ENCODE results near the gene TSPAN7. TPM values are rescaled to one million over a fixed set of nuclear protein-coding genes. Genes with fewer than 3 reads are reported as not detected.

Gene TSPAN7
- total and polyA plus RNA-seq, 9 of the 15 experiments (the other 6 are each of a cell fraction or from before 2014, with no cell fraction given), result 0.07 to 0.29 (median 0.12) TPM; not detected in 1

GRCh38 chrX:38538134-38538533 lies 23.2 kb upstream of the TSPAN7 start:
- Histone ChIP-seq H2AFZ (ENCODE audit: low read depth, low read length) (no peak overlapping the region), H3K4me3 (no peak overlapping the region), H3K4me1 (replicated peaks in 1 of 2; ENCODE audit: control insufficient read depth in 2 of 2, insufficient read depth in 2 of 2, low read length in 2 of 2) (no peaks in the 10 kb centered on the region), H3K27me3 (ENCODE audit: control insufficient read depth in 2 of 2, insufficient read depth in 2 of 2, low read length in 2 of 2) (no peaks in the 10 kb centered on the region), H3K9me3 (replicated peaks; ENCODE audit: control insufficient read depth, insufficient read depth, low read depth, low read length) (no peaks in the 10 kb centered on the region), H3K36me3 (ENCODE audit: control insufficient read depth, insufficient read depth, low read length) (no peaks in the 10 kb centered on the region), H3K79me2 (ENCODE audit: control insufficient read depth, insufficient read depth, low read length) (no peaks in the 10 kb centered on the region), H3K9me1 (ENCODE audit: control insufficient read depth, insufficient read depth, low read length) (no peaks in the 10 kb centered on the region), H3K9ac (ENCODE audit: insufficient read depth in 1 of 2, low read depth in 2 of 2, low read length in 2 of 2) (no peak overlapping the region), H4K20me1 (replicated peaks; ENCODE audit: control insufficient read depth, insufficient read depth, low read length) (no peaks in the 10 kb centered on the region), H3K4me2 (ENCODE audit: insufficient read depth, low read length) (no peak overlapping the region), H3K27ac (ENCODE audit: extremely low read depth, low read depth, low read length) (no peak overlapping the region)
- POLR2A ChIA-PET, result no interaction called here
- intact Hi-C loops (cut with micrococcal nuclease), result no loop called here
- ATAC-seq (no peak), FAIRE-seq (no peak), DNase-seq (ENCODE audit: extremely low read depth in 1 of 4, low spot score in 3 of 4) (no peak)
- 0% methylated on average over 2 of the region's 2 CpGs for WGBS (ENCODE audit: insufficient coverage, low coverage, missing lambda C conversion rate)
- CTCF ChIA-PET (ENCODE audit: low intra/inter-chr PET ratio), result no interaction called here
- BruUV-seq (replicated peaks), result no TSS peak
- no peak for TF ChIP-seq KAT8 (IDR thresholded peaks at IDR 0.05; ENCODE audit: low read depth)
- TF ChIP-seq RHOXF2B (CRISPR knock-in tag; conservative IDR thresholded peaks at IDR 0.05), result no peak
- no peak for TF ChIP-seq HES1 (IDR thresholded peaks at IDR 0.05; ENCODE audit: low read depth)
- in situ Hi-C loops (cut with MboI), result no loop called here

- H3K4me2 ChIP-seq (ENCODE audit: insufficient read depth, low read length), result no peak overlapping the region
- ATAC-seq (no peak), DNase-seq (ENCODE audit: extremely low read depth in 1 of 4, low spot score in 3 of 4) (no peak), FAIRE-seq (no peak)
- H2AFZ ChIP-seq (ENCODE audit: low read depth, low read length), result no peak overlapping the region
- ChIA-PET POLR2A (no interaction called here), CTCF (ENCODE audit: low intra/inter-chr PET ratio) (no interaction called here)
- no peak overlapping the region for H3K4me3 ChIP-seq
- H3K9me1 ChIP-seq (ENCODE audit: control insufficient read depth, insufficient read depth, low read length), result no peaks in the 10 kb centered on the region
- no TSS peak for BruUV-seq (replicated peaks)
- H3K36me3 ChIP-seq (ENCODE audit: control insufficient read depth, insufficient read depth, low read length), result no peaks in the 10 kb centered on the region
- no peaks in the 10 kb centered on the region for H3K4me1 ChIP-seq (replicated peaks in 1 of 2; ENCODE audit: control insufficient read depth in 2 of 2, insufficient read depth in 2 of 2, low read length in 2 of 2)
- no peaks in the 10 kb centered on the region for H3K27me3 ChIP-seq (ENCODE audit: control insufficient read depth in 2 of 2, insufficient read depth in 2 of 2, low read length in 2 of 2)
- H3K27ac ChIP-seq (ENCODE audit: extremely low read depth, low read depth, low read length), result no peak overlapping the region
- no peak overlapping the region for H3K9ac ChIP-seq (ENCODE audit: insufficient read depth in 1 of 2, low read depth in 2 of 2, low read length in 2 of 2)
- no peaks in the 10 kb centered on the region for H4K20me1 ChIP-seq (replicated peaks; ENCODE audit: control insufficient read depth, insufficient read depth, low read length)
- 0% methylated on average over 1 of the region's 1 CpG for whole genome bisulfite sequencing (ENCODE audit: insufficient coverage, low coverage, missing lambda C conversion rate)
- no peaks in the 10 kb centered on the region for H3K79me2 ChIP-seq (ENCODE audit: control insufficient read depth, insufficient read depth, low read length)
- in situ Hi-C loops (cut with MboI) (no loop called here), intact Hi-C loops (cut with micrococcal nuclease) (no loop called here)
- H3K9me3 ChIP-seq (replicated peaks; ENCODE audit: control insufficient read depth, insufficient read depth, low read depth, low read length), result no peaks in the 10 kb centered on the region
- TF ChIP-seq DEAF1 (CRISPR knock-in tag; IDR thresholded peaks at IDR 0.05) (no peak), SREBF2 (CRISPR knock-in tag; IDR thresholded peaks at IDR 0.05) (no peak), ELK3 (CRISPR knock-in tag; IDR thresholded peaks at IDR 0.05) (no peak), RHOXF2B (CRISPR knock-in tag; conservative IDR thresholded peaks at IDR 0.05) (no peak), RERE (CRISPR knock-in tag; IDR thresholded peaks at IDR 0.05; ENCODE audit: borderline replicate concordance) (no peak)
Observed at GRCh38 chrX:38539748-38540147, 21.6 kb upstream of the TSPAN7 start.
